MCF 10A (cell line): ENCODE results near the gene GASK1B. TPM values are rescaled to one million over a fixed set of nuclear protein-coding genes. Genes with fewer than 3 reads are reported as not detected.

Experiments used
- BruUV-seq: library from RNA; stranded (reverse); fragments of 400-500 nt; replicated peaks from 2 replicates; lab custom pipeline; 2021; lab: Mats Ljungman, UMichigan
- CTCF ChIA-PET: fragments of 300-600 bp; sonication (Branson Sonifier 250); formaldehyde crosslinking; extraction: SDS; loops from one replicate; lab custom pipeline; 2021; ENCODE audit warnings: antibody characterized with exemption, inconsistent platforms; lab: Yijun Ruan, JAX
- POLR2A ChIA-PET: fragments of 300-600, 350-650 bp; sonication (Branson Sonifier 250); formaldehyde crosslinking; extraction: SDS; loops from one replicate; lab custom pipeline; 2020; ENCODE audit warnings: antibody characterized with exemption, inconsistent platforms; lab: Yijun Ruan, JAX
- DNase-seq: peaks from one replicate; pipeline ENCODE4 v3.0.0-alpha.2; 2018; ENCODE audit not compliant: unreplicated experiment
- H3K27ac Mint-ChIP-seq: one replicate; pipeline ENCODE4 v1.8.0; 2022; ENCODE audit warnings: mild to moderate bottlenecking, low read depth, mixed read lengths; ENCODE audit not compliant: unreplicated experiment
- H3K27me3 Mint-ChIP-seq: one replicate; pipeline ENCODE4 v1.8.0; 2022; ENCODE audit warnings: mixed read lengths; ENCODE audit not compliant: insufficient read depth, unreplicated experiment
- H3K36me3 Mint-ChIP-seq: one replicate; pipeline ENCODE4 v1.8.0; 2022; ENCODE audit warnings: mild to moderate bottlenecking, moderate library complexity, mixed read lengths; ENCODE audit not compliant: insufficient read depth, unreplicated experiment
- H3K4me1 Mint-ChIP-seq: one replicate; pipeline ENCODE4 v1.8.0; 2022; ENCODE audit warnings: mixed read lengths; ENCODE audit not compliant: insufficient read depth, unreplicated experiment
- H3K4me3 Mint-ChIP-seq: one replicate; pipeline ENCODE4 v1.8.0; 2022; ENCODE audit warnings: mild to moderate bottlenecking, moderate library complexity, mixed read lengths; ENCODE audit not compliant: unreplicated experiment
- H3K9me3 Mint-ChIP-seq: one replicate; pipeline ENCODE4 v1.8.0; 2022; ENCODE audit warnings: mixed read lengths; ENCODE audit not compliant: unreplicated experiment
- CTCF ChIP-seq: fragments of 200-600 bp; IDR thresholded peaks from one replicate; pipeline ENCODE4 v1.8.0; 2022; ENCODE audit warnings: antibody characterized with exemption, mild to moderate bottlenecking; ENCODE audit not compliant: unreplicated experiment
- intact Hi-C: fragments of 100-400 bp; cut with micrococcal nuclease; formaldehyde crosslinking; loops from 2 replicates; pipeline ENCODE4 v1.14.1; 2022
- total RNA-seq: library from RNA; stranded (reverse); gene quantifications from 2 replicates; pipeline ENCODE4 v1.2.3, GENCODE V29; 2022

The GASK1B gene
- total RNA-seq, 1 experiment from 2014 or later = 9.7 TPM

GRCh38 chr4:158157412-158157811 lies 15.4 kb downstream of the GASK1B start:
- no peak for DNase-seq
- Mint-ChIP-seq H3K36me3 (no peaks in the 10 kb centered on the region), H3K27me3 (no peaks in the 10 kb centered on the region), H3K4me3 (no peak overlapping the region), H3K4me1 (peaks cover 36% of the 10 kb centered on the region), H3K27ac (peak overlapping the region; percentile 27), H3K9me3 (no peaks in the 10 kb centered on the region)
- CTCF ChIA-PET = interaction anchor here (0.6 to 1.2 kb wide), 2 partner anchors 14 to 157 kb away, joined by 3 to 9 read pairs; no protein-coding TSS in a partner anchor
- intact Hi-C loops = no loop called here
- TF ChIP-seq CTCF = no peak
- POLR2A ChIA-PET = interaction anchor here (1.0 to 1.8 kb wide), 4 partner anchors 9 to 36 kb away, joined by 3 to 4 read pairs (median 4); no protein-coding TSS in a partner anchor
- BruUV-seq = no TSS peak

GRCh38 chr4:158155656-158156356 lies 17.0 kb downstream of the GASK1B start:
- BruUV-seq = no TSS peak
- CTCF ChIA-PET = interaction anchor here (0.6 to 1.3 kb wide), 4 partner anchors 16 to 81 kb away, joined by 3 to 5 read pairs (median 3); no protein-coding TSS in a partner anchor
- intact Hi-C loops = no loop called here
- Mint-ChIP-seq H3K4me1 (peaks cover 21% of the 10 kb centered on the region), H3K36me3 (peaks cover 7% of the 10 kb centered on the region), H3K4me3 (no peak overlapping the region), H3K27ac (no peak overlapping the region), H3K9me3 (no peaks in the 10 kb centered on the region), H3K27me3 (no peaks in the 10 kb centered on the region)
- POLR2A ChIA-PET = interaction anchor here (1.0 to 1.5 kb wide), 4 partner anchors 14 to 35 kb away, joined by 3 to 4 read pairs (median 3); no protein-coding TSS in a partner anchor
- no peak for DNase-seq
- TF ChIP-seq CTCF = no peak

- Mint-ChIP-seq H3K27me3 (no peaks in the 10 kb centered on the region), H3K27ac (no peak overlapping the region)
- CTCF ChIA-PET = interaction anchor here (0.6 kb wide), 1 partner anchor 24 kb away, joined by 3 read pairs; no protein-coding TSS in a partner anchor
Observed at GRCh38 chr4:158147151-158147550, 25.7 kb downstream of the GASK1B start.

More at GRCh38 chr4:158147151-158147550, 25.7 kb downstream of the GASK1B start:
- intact Hi-C loops = loop anchor here (10.0 kb wide), 1 partner anchor 472 kb away; no protein-coding TSS in a partner anchor
- peaks cover 4% of the 10 kb centered on the region for H3K36me3 Mint-ChIP-seq
- no peaks in the 10 kb centered on the region for H3K9me3 Mint-ChIP-seq
- no peak overlapping the region for H3K4me3 Mint-ChIP-seq
- BruUV-seq = no TSS peak
- no peaks in the 10 kb centered on the region for H3K4me1 Mint-ChIP-seq
- no peak for TF ChIP-seq CTCF
- no peak for DNase-seq
- POLR2A ChIA-PET = interaction anchor here (0.6 kb wide), 1 partner anchor 1143 kb away, joined by 5 read pairs; no protein-coding TSS in a partner anchor
